CD14-positive monocyte (primary cell): ENCODE data around the gene LBX2. TPM values are rescaled to one million over a fixed set of nuclear protein-coding genes. Genes with fewer than 3 reads are reported as not detected.

Experiments
- DNase-seq, 3 donors: peaks; one replicate each; pipeline ENCODE4 v3.0.0-alpha.2; 2011 to 2022
- H2AFZ ChIP-seq: 2 replicates; pipeline ENCODE4 v1.6.0; 2012; ENCODE audit warnings: mild to moderate bottlenecking, low read depth, low read length, inconsistent platforms; ENCODE audit not compliant: insufficient read depth, poor library complexity, severe bottlenecking
- H3K27ac ChIP-seq, 2 donors: 1 replicate in 1 of 2; 2 replicates in 1 of 2; pipeline ENCODE4 v1.5.1; 2012 to 2013; ENCODE audit warnings: low read length in 2 of 2, control low read depth in 1 of 2, inconsistent platforms in 1 of 2, low read depth in 1 of 2, mild to moderate bottlenecking in 1 of 2
- H3K27me3 ChIP-seq, 2 donors: one replicate each; pipeline versions ENCODE4 v1.6.0 to v1.6.1; 2011 to 2013; ENCODE audit warnings: low read length in 2 of 2; ENCODE audit not compliant: control insufficient read depth in 2 of 2, insufficient read depth in 2 of 2
- H3K36me3 ChIP-seq, 2 donors: replicated peaks in 1 of 2; 1 replicate in 1 of 2; 2 replicates in 1 of 2; pipeline versions ENCODE4 v1.5.1 to v1.6.1; 2012 to 2013; ENCODE audit warnings: low read length in 2 of 2, control low read depth in 1 of 2, inconsistent platforms in 1 of 2, mild to moderate bottlenecking in 1 of 2; ENCODE audit not compliant: insufficient read depth in 2 of 2, control insufficient read depth in 1 of 2
- H3K4me1 ChIP-seq, 2 donors: 1 replicate in 1 of 2; 2 replicates in 1 of 2; pipeline versions ENCODE4 v1.5.1 to v1.6.1; 2012 to 2013; ENCODE audit warnings: low read length in 2 of 2, control low read depth in 1 of 2, inconsistent platforms in 1 of 2, mild to moderate bottlenecking in 1 of 2, moderate library complexity in 1 of 2; ENCODE audit not compliant: insufficient read depth in 2 of 2, control insufficient read depth in 1 of 2
- H3K4me2 ChIP-seq: replicated peaks from 2 replicates; pipeline ENCODE3; 2012; ENCODE audit warnings: low read length, moderate library complexity, mild to moderate bottlenecking; ENCODE audit not compliant: poor library complexity, severe bottlenecking; ENCODE audit errors: extremely low read depth
- H3K4me3 ChIP-seq, 3 experiments: fragments of 200-600 bp in 1 of 3; sonication (generic) in 1 of 3; replicated peaks in 1 of 3; 1 replicate in 2 of 3; 2 replicates in 1 of 3; pipeline ENCODE4 v1.5.1; 2011 to 2013; ENCODE audit warnings: low read length in 3 of 3, mild to moderate bottlenecking in 3 of 3, control low read depth in 2 of 3, low read depth in 2 of 3, inconsistent platforms in 1 of 3, moderate library complexity in 1 of 3
- H3K79me2 ChIP-seq: 2 replicates; pipeline ENCODE4 v1.6.0; 2012; ENCODE audit warnings: mild to moderate bottlenecking, control low read depth, inconsistent platforms, low read length, moderate library complexity; ENCODE audit not compliant: insufficient read depth
- H3K9ac ChIP-seq: 2 replicates; pipeline ENCODE4 v1.6.0; 2017; ENCODE audit warnings: low read length, mild to moderate bottlenecking; ENCODE audit not compliant: insufficient read depth, poor library complexity, severe bottlenecking
- H3K9me3 ChIP-seq, 2 donors: replicated peaks in 1 of 2; 1 replicate in 1 of 2; 2 replicates in 1 of 2; pipeline versions ENCODE4 v1.5.1 to v1.6.1; 2012 to 2013; ENCODE audit warnings: low read length in 2 of 2, control low read depth in 1 of 2; ENCODE audit not compliant: control insufficient read depth in 1 of 2, insufficient read depth in 1 of 2
- H4K20me1 ChIP-seq: 2 replicates; pipeline ENCODE4 v1.6.0; 2012; ENCODE audit warnings: mild to moderate bottlenecking, low read length, control low read depth, moderate library complexity; ENCODE audit not compliant: insufficient read depth
- H3K27ac Mint-ChIP-seq, 7 donors: one replicate each; pipeline ENCODE4 v1.8.0; 2020; ENCODE audit warnings: mild to moderate bottlenecking in 7 of 7, mixed read lengths in 7 of 7, moderate library complexity in 6 of 7, inconsistent platforms in 2 of 7
- H3K27me3 Mint-ChIP-seq, 3 donors: one replicate each; pipeline ENCODE4 v1.8.0; 2021 to 2022; ENCODE audit warnings: low read depth in 3 of 3, mild to moderate bottlenecking in 3 of 3, mixed read lengths in 3 of 3, moderate library complexity in 3 of 3, inconsistent platforms in 1 of 3
- H3K36me3 Mint-ChIP-seq, 2 donors: one replicate each; pipeline ENCODE4 v1.8.0; 2020; ENCODE audit warnings: mixed read lengths in 2 of 2, inconsistent platforms in 1 of 2, mild to moderate bottlenecking in 1 of 2
- H3K4me1 Mint-ChIP-seq: one replicate; pipeline ENCODE4 v1.8.0; 2020; ENCODE audit warnings: mild to moderate bottlenecking, mixed read lengths
- H3K4me3 Mint-ChIP-seq, 2 donors: one replicate each; pipeline ENCODE4 v1.8.0; 2020; ENCODE audit warnings: mild to moderate bottlenecking in 2 of 2, mixed read lengths in 2 of 2, moderate library complexity in 1 of 2
- H3K9me3 Mint-ChIP-seq, 7 donors: one replicate each; pipeline ENCODE4 v1.8.0; 2020 to 2022; ENCODE audit warnings: mixed read lengths in 7 of 7, mild to moderate bottlenecking in 6 of 7, moderate library complexity in 6 of 7, inconsistent platforms in 2 of 7
- WGBS: methylation state at CpG from one replicate; pipeline ENCODE4 v1.1.5; 2013; ENCODE audit warnings: missing lambda C conversion rate; ENCODE audit not compliant: insufficient coverage; 5-methylcytosine and 5-hydroxymethylcytosine counted together
- intact Hi-C, 2 donors: fragments of 100-400 bp; cut with micrococcal nuclease; formaldehyde crosslinking; loops; one replicate each; pipeline versions ENCODE4 v1.15.0 to v1.15.1; 2023
- polyA minus RNA-seq: library from RNA; depleted of rRNA, polyadenylated mRNA; stranded (reverse); fragments of >200 nt; gene quantifications from 2 replicates; pipeline ENCODE4 v1.2.3, GENCODE V29; 2012
- polyA plus RNA-seq, 3 donors: library from polyadenylated mRNA; depleted of rRNA in 1 of 3; unstranded in 2 of 3; stranded (reverse) in 1 of 3; fragments of 300-500 nt in 2 of 3; fragments of >200 nt in 1 of 3; fragmentation: Illumina TruSeq in 2 of 3; gene quantifications; 1 replicate in 2 of 3; 2 replicates in 1 of 3; pipeline ENCODE4 v1.2.3, GENCODE V29; 2012 to 2021
- total RNA-seq, 12 experiments: library from RNA in 1 of 12; stranded (reverse) in 1 of 12; fragments of 120-200 nt in 1 of 12; gene quantifications; one replicate each; pipeline ENCODE4 v1.2.4 and lab custom pipeline; 2013 to 2026; ENCODE audit warnings: mixed read lengths in 6 of 12, inconsistent platforms in 1 of 12
- TF ChIP-seq, protein P1 (sequence below): fragments of 200-600 bp; IDR thresholded peaks from one replicate; pipeline ENCODE4 v1.8.0; 2022; ENCODE audit warnings: antibody characterized with exemption, mild to moderate bottlenecking

The LBX2 gene, protein sequence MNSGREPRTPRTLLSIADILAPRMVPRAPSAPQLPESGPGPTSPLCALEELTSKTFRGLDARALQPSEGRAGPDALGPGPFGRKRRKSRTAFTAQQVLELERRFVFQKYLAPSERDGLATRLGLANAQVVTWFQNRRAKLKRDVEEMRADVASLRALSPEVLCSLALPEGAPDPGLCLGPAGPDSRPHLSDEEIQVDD
- 0.79 TPM for total RNA-seq (2013)
- polyA plus RNA-seq = under 1 TPM in 2 of 3 donors, not detected in 1; 0.46 to 0.76 TPM
- 1.5 and 1.8 TPM in 2 replicates for polyA minus RNA-seq
- 1.2 to 5.5 (median 2.0) reads per million in 11 experiments for total RNA-seq (lab: John Stamatoyannopoulos, UW)

DNA sequence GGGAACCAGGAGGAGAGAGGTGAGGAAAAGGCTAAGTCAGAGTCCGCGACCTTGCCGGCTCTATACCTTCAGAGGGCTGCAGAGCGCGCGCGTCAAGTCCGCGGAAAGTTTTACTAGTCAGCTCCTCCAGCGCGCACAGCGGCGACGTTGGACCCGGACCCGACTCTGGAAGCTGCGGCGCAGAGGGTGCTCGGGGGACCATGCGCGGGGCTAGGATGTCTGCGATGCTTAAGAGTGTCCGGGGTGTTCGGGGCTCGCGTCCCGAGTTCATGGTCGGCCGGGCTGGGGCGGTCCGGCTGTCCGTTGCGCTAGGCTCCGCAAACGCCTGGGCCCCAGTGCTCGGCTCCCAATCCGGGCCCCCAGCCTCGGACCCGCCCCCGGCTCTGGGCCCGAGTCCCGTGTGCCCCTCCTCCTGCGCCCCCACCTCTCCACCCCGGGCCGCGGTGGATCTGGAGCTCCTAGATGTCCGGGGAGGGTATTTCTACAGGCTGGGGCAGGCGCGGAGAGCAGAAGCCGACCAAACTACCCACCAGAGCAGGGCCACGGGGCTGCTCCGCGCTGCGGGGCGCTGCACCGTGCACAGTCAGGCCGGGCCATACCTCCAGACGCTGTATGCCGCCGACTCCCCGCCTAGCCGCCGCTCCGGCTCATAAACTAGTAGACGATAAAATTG lies at the start of gene LBX2:
Gene LBX2 (minus strand): TSS at position 337 of the 673 bp plus-strand sequence. CDS start 66 bp downstream, at position 271.
- H3K4me1 Mint-ChIP-seq = peaks cover 50% of the 10 kb centered on the region
- peak within 1 kb of the TSS; percentile 76 to 97 for H3K4me3 Mint-ChIP-seq
- H3K36me3 Mint-ChIP-seq = peaks cover 35 to 41% of the 10 kb centered on the region in 2 donors
- H3K79me2 ChIP-seq = peaks cover 10% of the 10 kb centered on the region
- DNase-seq = no peak
- peaks cover 48 to 53% of the 10 kb centered on the region in 2 donors for H3K4me1 ChIP-seq
- no peak within 1 kb of the TSS for H3K27ac ChIP-seq
- 1% methylated on average over 54 of the region's 65 CpGs for WGBS
- peak within 1 kb of the TSS; percentile 87 for H3K4me2 ChIP-seq
- H3K9me3 Mint-ChIP-seq = peaks cover 0 to 27% (median 4%) of the 10 kb centered on the region in 7 donors
- intact Hi-C loops = no loop called here
- peak within 1 kb of the TSS in 2 of 7 donors; percentile 3 to 4 for H3K27ac Mint-ChIP-seq
- TF ChIP-seq, protein P1, sequence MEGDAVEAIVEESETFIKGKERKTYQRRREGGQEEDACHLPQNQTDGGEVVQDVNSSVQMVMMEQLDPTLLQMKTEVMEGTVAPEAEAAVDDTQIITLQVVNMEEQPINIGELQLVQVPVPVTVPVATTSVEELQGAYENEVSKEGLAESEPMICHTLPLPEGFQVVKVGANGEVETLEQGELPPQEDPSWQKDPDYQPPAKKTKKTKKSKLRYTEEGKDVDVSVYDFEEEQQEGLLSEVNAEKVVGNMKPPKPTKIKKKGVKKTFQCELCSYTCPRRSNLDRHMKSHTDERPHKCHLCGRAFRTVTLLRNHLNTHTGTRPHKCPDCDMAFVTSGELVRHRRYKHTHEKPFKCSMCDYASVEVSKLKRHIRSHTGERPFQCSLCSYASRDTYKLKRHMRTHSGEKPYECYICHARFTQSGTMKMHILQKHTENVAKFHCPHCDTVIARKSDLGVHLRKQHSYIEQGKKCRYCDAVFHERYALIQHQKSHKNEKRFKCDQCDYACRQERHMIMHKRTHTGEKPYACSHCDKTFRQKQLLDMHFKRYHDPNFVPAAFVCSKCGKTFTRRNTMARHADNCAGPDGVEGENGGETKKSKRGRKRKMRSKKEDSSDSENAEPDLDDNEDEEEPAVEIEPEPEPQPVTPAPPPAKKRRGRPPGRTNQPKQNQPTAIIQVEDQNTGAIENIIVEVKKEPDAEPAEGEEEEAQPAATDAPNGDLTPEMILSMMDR = no peak
- H2AFZ ChIP-seq = peak within 1 kb of the TSS; percentile 90
- H3K27me3 Mint-ChIP-seq = peaks cover 62 to 81% (median 64%) of the 10 kb centered on the region in 3 donors
- H4K20me1 ChIP-seq = no peaks in the 10 kb centered on the region
- peaks cover 0 to 20% of the 10 kb centered on the region in 2 donors for H3K9me3 ChIP-seq
- peaks cover 0 to 3% of the 10 kb centered on the region in 2 donors for H3K36me3 ChIP-seq
- peaks cover 51 to 66% of the 10 kb centered on the region in 2 donors for H3K27me3 ChIP-seq
- peak within 1 kb of the TSS; percentile 56 for H3K9ac ChIP-seq
- peak within 1 kb of the TSS; percentile 29 to 79 (median 35) for H3K4me3 ChIP-seq

DNA sequence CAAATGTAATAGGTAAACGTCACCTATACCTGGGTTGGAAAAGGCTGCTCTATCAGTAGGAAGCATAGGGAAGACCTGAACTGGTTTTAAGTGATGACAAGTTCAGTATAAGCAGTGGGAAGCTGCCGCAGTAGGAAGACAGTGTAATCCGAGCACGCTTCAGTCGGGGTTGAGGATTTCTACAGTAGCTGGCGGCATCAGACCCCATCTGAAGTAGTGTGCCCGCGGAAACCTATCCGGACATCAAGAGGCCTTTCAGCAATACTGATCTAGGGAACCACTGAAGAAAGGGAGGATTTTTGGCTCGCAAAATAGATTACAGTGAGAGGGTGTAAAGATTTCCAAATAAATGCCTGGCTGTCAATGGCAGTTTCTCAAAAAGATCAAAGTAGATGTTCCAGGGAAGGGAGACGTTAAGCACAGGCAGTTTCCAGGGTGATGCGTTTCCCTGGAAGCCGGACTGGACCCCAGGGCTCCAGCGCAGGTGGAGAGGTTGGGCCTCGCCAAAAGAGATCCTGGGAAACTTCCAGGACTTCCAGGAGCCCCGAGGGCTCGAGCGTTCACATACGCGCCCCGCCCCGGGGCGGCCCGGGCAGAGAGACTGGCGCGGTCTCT lies 49.0 kb upstream of the LBX2 start:
- DNase-seq = no peak
- Histone ChIP-seq H3K27me3 (no peaks in the 10 kb centered on the region), H3K27ac (no peak overlapping the region), H3K36me3 (no peaks in the 10 kb centered on the region), H2AFZ (peak overlapping the region; percentile 96), H3K9ac (peak overlapping the region; percentile 62), H4K20me1 (no peaks in the 10 kb centered on the region), H3K9me3 (no peaks in the 10 kb centered on the region), H3K4me2 (peak overlapping the region; percentile 100), H3K4me1 (peaks cover 19 to 28% of the 10 kb centered on the region in 2 donors), H3K79me2 (peaks cover 25% of the 10 kb centered on the region), H3K4me3 (peak overlapping the region; percentile 10 to 86 (median 68))
- no peaks in the 10 kb centered on the region for H3K9me3 Mint-ChIP-seq
- intact Hi-C loops = loop anchor here in 1 of 2 donors (10.0 kb wide), 1 partner anchor 154 kb away; no protein-coding TSS in a partner anchor
- peaks cover 32% of the 10 kb centered on the region for H3K4me1 Mint-ChIP-seq
- TF ChIP-seq, protein P1 = no peak
- peaks cover 17 to 22% of the 10 kb centered on the region in 2 donors for H3K36me3 Mint-ChIP-seq
- peak overlapping the region; percentile 75 to 85 for H3K4me3 Mint-ChIP-seq
- WGBS = 33% methylated on average over 26 of the region's 26 CpGs
- peaks cover 5 to 7% (median 6%) of the 10 kb centered on the region in 3 donors for H3K27me3 Mint-ChIP-seq
- H3K27ac Mint-ChIP-seq = peak overlapping the region in 1 of 7 donors; percentile 34
